ENCODE results near the gene CXorf65. TPM values are rescaled to one million over a fixed set of nuclear protein-coding genes. Genes with fewer than 3 reads are reported as not detected.

The CXorf65 gene
- total and polyA plus RNA-seq, 3 donors from 2014 or later, result 2.8 to 22.9 (median 13.2) TPM

DNA sequence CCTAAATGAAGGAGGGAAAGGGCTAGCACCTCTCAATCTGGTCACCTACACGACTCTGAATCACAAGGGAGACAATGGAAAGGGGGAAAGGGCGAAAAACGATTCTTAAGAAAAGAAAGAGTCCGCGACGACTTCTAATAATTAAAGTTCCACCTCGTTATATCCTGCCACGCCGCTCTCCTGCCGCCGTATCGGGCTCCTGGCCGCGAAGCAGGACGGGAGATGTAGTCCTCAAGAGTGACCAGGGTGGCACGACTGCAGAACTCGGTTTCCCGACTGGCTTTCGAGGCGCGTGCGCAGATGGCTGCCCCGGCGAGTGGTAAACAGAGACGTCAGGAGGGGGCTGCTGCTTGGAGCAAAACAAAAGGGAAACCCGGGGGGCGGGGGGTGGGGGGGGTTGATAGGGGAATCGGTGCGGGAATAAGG lies 11.0 kb downstream of the CXorf65 start, which contains the start of gene FOXO4:
Gene FOXO4 (plus strand): TSS at position 297 of the 426 bp plus-strand sequence. CDS start 678 bp downstream, outside the sequence.
- TF ChIP-seq POLR2A (IDR thresholded peaks at IDR 0.05), result no peak
- TF ChIP-seq, protein P1, sequence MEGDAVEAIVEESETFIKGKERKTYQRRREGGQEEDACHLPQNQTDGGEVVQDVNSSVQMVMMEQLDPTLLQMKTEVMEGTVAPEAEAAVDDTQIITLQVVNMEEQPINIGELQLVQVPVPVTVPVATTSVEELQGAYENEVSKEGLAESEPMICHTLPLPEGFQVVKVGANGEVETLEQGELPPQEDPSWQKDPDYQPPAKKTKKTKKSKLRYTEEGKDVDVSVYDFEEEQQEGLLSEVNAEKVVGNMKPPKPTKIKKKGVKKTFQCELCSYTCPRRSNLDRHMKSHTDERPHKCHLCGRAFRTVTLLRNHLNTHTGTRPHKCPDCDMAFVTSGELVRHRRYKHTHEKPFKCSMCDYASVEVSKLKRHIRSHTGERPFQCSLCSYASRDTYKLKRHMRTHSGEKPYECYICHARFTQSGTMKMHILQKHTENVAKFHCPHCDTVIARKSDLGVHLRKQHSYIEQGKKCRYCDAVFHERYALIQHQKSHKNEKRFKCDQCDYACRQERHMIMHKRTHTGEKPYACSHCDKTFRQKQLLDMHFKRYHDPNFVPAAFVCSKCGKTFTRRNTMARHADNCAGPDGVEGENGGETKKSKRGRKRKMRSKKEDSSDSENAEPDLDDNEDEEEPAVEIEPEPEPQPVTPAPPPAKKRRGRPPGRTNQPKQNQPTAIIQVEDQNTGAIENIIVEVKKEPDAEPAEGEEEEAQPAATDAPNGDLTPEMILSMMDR (IDR thresholded peaks at IDR 0.05), result no peak
- no peaks in the 10 kb centered on the region for H3K9me3 ChIP-seq
- peak within 1 kb of the TSS; percentile 65 to 74 for H3K27ac ChIP-seq
- WGBS, 2 donors, result 0 to 1% methylated on average over 5 to 22 of the region's 29 CpGs
- peak; percentile 96 for DNase-seq
- H3K36me3 ChIP-seq (ENCODE audit: low read depth, missing control alignments), result no peaks in the 10 kb centered on the region
- no peaks in the 10 kb centered on the region for H3K4me1 ChIP-seq
- no peaks in the 10 kb centered on the region for H3K27me3 ChIP-seq
- intact Hi-C loops (cut with DNase I; ENCODE audit: low total_unique reads), result no loop called here
- H3K4me3 ChIP-seq, result peak within 1 kb of the TSS; percentile 59 to 73

DNA sequence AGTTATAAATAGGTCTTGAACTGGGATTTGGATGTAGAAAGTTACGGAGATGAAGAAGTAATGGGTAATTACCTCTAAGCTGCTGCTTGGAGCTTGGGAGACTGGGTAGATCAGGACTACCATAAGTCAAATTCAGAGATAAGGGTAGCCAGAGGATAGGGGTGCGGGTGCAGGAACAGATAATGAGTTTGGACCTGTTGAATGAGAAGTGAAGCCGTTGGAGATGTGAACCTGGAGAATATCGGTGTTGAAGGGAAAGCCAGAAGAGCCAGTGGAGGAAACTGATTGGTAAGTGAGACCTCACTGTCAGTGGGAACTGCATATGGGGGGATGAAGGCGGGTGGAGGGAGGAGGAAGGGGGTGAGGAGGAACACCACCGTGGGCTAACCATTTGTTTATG lies 11.5 kb downstream of the CXorf65 start:
- intact Hi-C loops (cut with DNase I; ENCODE audit: low total_unique reads), result no loop called here
- DNase-seq, result no peak
- Histone ChIP-seq H3K4me1 (no peaks in the 10 kb centered on the region), H3K4me3 (peak overlapping the region; percentile 59 to 73), H3K27me3 (no peaks in the 10 kb centered on the region), H3K36me3 (ENCODE audit: low read depth, missing control alignments) (no peaks in the 10 kb centered on the region), H3K9me3 (no peaks in the 10 kb centered on the region), H3K27ac (peak overlapping the region in 1 of 2 donors; percentile 74)
- TF ChIP-seq, protein P1 (IDR thresholded peaks at IDR 0.05), result no peak
- no peak for TF ChIP-seq POLR2A (IDR thresholded peaks at IDR 0.05)
- 16 to 20% methylated on average over 6 of the region's 6 CpGs for WGBS, 2 donors

GRCh38 chrX:71091263-71091662 lies 15.3 kb downstream of the CXorf65 start:
- WGBS, 2 donors, result 68 to 70% methylated on average over 5 of the region's 5 CpGs
- H3K4me1 ChIP-seq, result no peaks in the 10 kb centered on the region
- no peak for TF ChIP-seq POLR2A (IDR thresholded peaks at IDR 0.05)
- TF ChIP-seq, protein P1 (IDR thresholded peaks at IDR 0.05), result no peak
- intact Hi-C loops (cut with DNase I; ENCODE audit: low total_unique reads), result no loop called here
- H3K36me3 ChIP-seq (ENCODE audit: low read depth, missing control alignments), result no peaks in the 10 kb centered on the region
- no peaks in the 10 kb centered on the region for H3K9me3 ChIP-seq
- H3K27me3 ChIP-seq, result no peaks in the 10 kb centered on the region
- no peak for DNase-seq
- H3K27ac ChIP-seq, result no peak overlapping the region
- H3K4me3 ChIP-seq, result no peak overlapping the region

DNA sequence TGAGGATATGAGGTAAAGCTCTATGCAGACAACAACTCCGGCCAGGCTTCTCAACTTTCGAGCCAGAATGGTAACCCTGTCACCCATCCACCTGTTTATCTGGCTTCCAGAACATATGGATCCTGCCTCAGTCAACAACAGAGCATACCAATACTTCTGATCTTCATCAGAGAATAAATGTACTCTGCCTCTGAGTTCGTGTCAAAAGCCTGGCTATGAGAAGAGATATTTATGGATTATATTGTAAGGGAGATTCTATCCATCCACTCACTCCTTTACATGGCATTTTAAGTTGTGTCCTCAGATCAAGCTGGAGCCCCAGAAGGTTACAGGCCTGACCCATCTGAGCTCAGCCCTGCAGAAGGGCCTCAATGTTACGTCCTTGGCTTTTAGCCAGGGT lies 20.6 kb downstream of the CXorf65 start:
- H3K27ac ChIP-seq, result no peak overlapping the region
- no peaks in the 10 kb centered on the region for H3K36me3 ChIP-seq (ENCODE audit: low read depth, missing control alignments)
- no peak for TF ChIP-seq POLR2A (IDR thresholded peaks at IDR 0.05)
- TF ChIP-seq, protein P1 (IDR thresholded peaks at IDR 0.05), result no peak
- DNase-seq, result no peak
- intact Hi-C loops (cut with DNase I; ENCODE audit: low total_unique reads), result no loop called here
- H3K9me3 ChIP-seq, result no peaks in the 10 kb centered on the region
- 48 to 73% methylated on average over 3 to 4 of the region's 4 CpGs for WGBS, 2 donors
- H3K4me3 ChIP-seq, result no peak overlapping the region
- H3K27me3 ChIP-seq, result no peaks in the 10 kb centered on the region
- no peaks in the 10 kb centered on the region for H3K4me1 ChIP-seq

DNA sequence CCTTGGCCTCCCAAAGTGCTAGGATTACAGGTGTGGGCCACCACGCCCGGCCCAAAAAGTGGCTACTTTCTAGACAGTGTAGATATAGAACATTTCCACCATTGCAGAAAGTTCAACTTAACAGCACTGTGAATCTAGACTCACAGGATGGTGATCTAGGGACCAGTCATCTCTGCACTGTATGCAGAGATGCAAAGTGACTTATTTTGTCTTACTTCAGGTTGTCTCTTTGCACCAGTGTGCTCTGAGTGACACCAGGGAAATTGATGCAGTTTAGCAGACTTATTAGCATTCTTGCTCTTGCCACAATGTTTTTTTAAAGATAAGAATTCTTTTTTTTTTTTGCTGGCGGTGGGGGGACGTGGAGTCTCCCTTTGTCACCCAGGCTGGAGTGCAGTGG lies 23.7 kb downstream of the CXorf65 start:
- 69 to 100% methylated on average over 1 to 3 of the region's 4 CpGs for WGBS, 2 donors
- TF ChIP-seq, protein P1 (IDR thresholded peaks at IDR 0.05), result no peak
- TF ChIP-seq POLR2A (IDR thresholded peaks at IDR 0.05), result no peak
- intact Hi-C loops (cut with DNase I; ENCODE audit: low total_unique reads), result no loop called here
- Histone ChIP-seq H3K36me3 (ENCODE audit: low read depth, missing control alignments) (no peaks in the 10 kb centered on the region), H3K4me1 (no peaks in the 10 kb centered on the region), H3K9me3 (no peaks in the 10 kb centered on the region), H3K27ac (no peak overlapping the region), H3K4me3 (no peak overlapping the region), H3K27me3 (no peaks in the 10 kb centered on the region)
- DNase-seq, result no peak
